HG03565 (cell line): ENCODE data around the gene SDCBP2.

Experiments
- ATAC-seq: cut with Tn5 transposase; IDR thresholded peaks from one replicate; pipeline ENCODE4 v1.9.1; 2021; ENCODE audit warnings: mild to moderate bottlenecking, moderate library complexity; ENCODE audit not compliant: unreplicated experiment

The SDCBP2 gene

DNA sequence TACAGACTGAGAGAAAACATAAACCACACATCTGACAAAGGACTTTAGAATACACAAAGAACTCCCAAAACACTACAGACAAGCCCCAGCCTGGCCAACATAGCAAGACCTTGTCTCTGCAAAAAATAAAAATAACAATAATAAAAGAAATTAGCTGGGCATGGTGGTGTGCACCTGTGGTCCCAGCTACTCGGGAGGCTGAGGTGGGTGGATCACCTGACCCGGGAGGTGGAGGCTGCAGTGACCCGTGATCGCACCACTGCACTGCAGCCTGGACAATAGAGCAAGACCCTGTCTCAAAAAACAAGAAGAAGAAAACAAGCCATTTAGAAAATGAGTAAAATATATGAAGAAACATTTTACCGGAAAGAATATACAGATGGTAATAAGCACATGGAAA lies 13.1 kb downstream of the SDCBP2 start:
- ATAC-seq = no peak

DNA sequence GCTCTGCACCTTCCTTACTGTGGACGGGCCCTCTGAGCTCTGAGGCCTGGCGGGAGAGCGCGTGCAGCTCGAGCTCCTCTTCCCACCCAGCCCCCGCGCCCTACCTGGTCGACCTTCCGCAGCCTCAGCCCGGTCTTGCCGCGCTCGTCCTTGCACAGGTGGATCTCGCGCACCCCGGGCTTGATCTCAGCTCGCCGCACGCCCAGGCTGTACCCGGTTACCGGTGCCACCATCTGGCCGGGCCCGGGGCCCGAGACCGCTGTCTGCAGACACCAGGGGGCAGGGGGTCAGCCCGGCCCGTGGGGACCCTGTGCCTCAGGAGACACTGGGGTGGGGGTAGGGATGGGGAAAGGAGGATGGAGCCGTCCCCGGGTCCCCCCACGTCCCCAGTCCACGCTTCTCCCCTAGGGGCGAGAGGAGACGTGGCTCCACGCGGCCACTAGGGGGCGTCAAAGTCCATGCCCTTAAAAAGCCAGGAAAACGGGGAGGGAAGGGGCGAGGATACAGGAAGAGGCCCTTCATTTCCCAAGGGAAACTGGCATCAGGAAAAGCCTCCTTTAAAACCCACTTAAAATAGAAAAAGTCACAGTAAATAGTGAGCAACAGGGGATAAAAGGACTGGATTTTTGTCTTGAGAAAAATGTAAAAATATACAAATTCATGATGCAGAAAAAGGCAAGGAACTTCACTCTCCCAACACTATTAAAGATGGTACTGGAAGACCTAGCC lies 15.5 kb downstream of the SDCBP2 start:
- ATAC-seq = no peak

DNA sequence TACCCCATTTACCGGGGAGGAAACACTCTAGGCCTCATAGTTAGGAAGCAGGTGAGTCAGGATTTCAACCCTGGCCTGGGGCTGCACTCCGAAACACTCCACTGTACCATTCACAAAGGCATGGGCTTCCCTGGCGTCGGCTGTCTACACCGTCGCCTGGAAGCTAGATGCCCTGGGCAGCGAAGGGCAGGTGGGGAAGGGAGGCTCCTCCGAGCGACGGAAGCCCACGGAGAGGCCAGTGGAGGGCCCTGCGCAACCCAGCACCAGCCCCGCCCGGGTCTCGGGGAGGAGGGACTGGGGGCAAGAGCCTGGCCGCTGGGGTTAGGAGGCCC lies 16.1 kb downstream of the SDCBP2 start:
- ATAC-seq = no peak

DNA sequence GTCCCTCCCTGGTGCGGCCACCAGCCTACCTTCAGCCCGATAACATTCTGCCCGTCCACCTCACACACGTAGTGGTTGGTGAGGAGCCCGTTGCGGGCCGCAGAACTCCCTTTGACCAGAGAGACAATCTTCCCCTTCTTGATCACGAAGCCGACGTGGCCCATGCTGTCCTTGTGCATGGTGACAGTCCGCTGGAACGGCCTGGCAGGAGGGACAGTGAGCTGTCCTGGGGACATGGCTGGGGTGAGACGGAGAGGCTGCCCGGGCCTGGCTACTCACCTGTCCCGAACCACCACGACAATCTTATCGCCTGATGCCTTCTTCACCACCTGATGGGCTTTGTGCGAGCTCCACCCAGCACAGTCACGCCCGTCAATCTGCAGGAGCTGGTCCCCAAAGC lies 16.6 kb downstream of the SDCBP2 start:
- ATAC-seq = no peak

DNA sequence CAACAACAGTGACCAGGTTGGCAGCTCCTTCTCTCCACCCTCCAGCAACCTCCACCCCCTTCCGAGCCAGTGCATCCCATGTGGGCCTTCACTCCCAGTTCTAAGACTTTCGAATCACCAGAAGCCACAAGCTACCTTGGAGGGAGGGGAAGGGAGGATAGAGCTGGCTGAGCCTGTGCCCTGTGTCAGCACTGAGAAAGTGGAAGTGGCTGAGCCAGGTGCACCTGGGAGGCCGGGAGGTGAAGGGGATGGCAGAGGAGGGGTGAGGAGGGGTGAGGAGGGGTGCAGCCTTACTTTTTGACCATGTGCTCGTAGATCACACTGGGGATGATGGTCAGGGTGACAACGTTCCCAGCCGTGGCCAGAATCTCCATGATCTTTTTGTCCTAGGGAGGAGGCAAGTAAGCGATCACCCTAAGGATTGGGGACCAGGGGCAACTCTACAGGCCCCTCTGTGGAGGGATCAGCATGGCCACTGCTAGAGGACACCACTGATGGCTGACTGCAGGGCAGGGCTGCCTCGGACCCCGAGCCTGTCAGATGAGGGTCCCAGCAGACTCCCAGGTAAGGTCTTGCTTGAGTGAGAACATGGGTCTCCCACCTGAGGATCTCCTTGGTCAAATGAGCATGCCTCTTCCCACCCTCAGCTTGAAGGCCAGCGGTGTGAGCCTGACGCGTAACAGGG lies 18.3 kb downstream of the SDCBP2 start:
- ATAC-seq = no peak

DNA sequence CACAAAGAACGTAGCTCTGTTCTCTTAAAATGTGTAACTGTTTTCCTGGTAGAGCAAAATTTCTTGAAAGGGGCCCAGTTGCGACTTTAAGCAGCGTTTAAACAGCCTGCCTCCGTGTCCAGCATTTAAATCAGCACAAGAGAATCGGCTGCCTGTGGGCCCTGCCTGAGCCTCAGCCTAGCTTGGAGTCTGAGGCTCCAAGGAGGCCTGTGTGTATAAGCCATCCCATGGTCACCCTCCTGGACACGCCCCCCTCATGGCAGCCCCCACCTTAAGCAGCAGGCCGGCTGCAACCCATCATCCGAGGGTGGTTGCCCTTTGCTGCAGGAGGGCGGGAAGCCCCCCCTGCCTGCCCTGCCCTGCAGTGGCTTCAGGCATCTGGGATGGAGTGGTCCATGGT lies 18.9 kb downstream of the SDCBP2 start:
- no peak for ATAC-seq

DNA sequence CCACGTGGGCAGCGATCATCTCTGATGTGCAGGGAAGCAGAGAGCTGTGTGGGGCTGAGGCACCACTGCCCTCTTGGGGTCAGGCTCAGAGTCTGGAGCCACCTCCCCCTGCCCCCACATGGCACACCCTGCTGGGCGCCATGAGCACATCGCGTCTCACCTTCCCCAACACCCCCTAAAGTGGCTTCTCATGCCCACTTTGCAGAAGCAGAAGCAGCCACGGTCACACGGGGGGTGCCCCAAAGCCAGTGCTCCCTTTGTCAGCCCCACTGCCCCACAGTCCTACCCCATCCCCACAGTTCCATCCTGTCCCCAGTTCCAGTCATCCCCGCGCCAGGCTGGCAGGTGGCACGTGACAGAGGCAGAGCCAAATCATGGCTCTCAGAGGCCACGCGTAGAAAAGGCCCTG lies 19.5 kb downstream of the SDCBP2 start:
- no peak for ATAC-seq

DNA sequence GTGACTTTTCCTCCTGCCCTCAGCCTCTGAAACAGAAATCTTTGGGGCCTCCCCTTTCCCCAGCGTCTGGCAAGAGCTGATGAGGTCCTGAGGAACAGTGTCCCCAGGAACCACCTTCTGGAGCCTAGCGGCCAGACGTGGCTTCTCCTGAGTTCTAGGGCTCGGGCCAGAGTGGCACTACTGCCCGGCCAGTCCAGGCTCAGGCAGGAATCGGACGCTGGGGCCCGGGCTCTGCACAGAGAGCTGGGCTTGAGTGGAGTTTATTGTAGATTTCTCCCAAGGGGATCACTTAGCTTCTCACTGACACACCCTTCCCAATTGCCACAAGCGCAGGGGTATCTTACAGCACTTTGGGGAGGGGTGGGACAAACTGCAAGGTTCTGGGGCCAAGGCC lies 20.2 kb downstream of the SDCBP2 start:
- ATAC-seq = no peak

DNA sequence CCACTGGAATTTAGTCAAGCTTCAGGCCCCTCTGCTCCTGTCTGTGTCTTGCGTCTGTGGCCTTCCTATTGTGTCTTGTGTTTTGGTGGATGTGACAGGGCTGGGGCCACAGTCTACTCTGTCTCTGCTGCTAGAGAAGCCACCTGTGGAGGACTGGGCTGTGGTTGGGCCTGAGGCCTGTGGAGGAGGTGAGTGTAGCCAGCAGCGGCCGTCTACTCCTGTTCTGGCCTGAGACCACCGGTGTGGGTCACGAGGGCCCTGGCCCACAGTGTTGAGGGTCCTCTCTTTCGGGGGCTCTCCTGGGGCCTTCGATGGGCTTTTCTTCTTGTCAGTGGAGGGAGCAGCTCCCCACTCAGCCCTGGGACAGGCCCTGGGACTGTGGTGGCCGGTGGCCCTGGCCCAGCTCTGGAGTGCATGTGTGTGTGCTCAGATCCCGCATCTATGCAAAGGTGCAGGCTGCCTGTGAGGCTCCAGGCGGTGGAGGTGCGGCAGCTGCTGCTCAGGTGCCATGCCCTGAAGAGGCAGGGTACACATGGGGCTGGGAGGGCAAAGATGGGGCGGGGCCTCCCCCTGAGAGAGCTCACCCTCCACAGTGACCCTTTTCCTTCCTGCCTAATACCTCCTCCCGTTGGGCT lies 20.8 kb downstream of the SDCBP2 start:
- ATAC-seq = no peak

DNA sequence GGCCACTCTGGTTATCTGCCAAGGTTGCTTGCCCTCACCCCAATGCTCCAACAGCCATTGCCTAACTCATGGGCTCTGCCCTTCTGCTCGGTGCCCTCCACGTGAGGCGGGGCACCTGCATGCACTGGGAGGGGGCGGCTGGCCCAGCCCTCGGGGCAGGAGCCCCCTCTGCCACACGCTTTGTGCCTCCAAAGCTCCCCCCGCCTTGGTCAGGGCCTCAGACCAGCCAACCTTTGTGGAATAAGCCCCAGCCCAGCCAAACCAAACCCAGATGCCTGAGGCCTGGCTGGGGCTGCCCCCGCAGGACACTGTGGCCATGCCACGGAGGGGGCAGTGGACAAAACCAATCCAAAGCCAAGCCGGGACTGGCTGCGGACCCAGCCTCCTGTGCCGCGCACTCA lies 21.4 kb downstream of the SDCBP2 start:
- ATAC-seq = no peak

DNA sequence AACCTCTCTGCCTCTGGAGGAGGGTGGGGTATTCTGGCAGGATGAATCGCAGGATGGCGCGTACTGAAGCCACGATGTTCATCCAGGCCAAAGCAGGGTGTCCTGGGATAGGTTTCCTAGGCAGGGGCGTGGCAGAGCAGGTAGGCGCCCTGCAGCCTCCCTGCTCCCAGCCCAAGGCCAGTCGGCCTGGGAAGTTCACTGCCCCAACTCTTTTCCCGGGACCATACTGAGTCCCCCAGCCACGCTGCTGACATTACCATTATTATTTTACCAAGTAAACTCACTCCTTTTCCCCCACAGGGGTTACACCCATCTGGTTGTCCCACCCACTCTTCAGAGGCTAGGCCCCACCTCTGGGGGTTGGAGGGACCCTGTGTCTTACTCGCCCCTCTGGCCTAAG lies 21.8 kb downstream of the SDCBP2 start:
- no peak for ATAC-seq

DNA sequence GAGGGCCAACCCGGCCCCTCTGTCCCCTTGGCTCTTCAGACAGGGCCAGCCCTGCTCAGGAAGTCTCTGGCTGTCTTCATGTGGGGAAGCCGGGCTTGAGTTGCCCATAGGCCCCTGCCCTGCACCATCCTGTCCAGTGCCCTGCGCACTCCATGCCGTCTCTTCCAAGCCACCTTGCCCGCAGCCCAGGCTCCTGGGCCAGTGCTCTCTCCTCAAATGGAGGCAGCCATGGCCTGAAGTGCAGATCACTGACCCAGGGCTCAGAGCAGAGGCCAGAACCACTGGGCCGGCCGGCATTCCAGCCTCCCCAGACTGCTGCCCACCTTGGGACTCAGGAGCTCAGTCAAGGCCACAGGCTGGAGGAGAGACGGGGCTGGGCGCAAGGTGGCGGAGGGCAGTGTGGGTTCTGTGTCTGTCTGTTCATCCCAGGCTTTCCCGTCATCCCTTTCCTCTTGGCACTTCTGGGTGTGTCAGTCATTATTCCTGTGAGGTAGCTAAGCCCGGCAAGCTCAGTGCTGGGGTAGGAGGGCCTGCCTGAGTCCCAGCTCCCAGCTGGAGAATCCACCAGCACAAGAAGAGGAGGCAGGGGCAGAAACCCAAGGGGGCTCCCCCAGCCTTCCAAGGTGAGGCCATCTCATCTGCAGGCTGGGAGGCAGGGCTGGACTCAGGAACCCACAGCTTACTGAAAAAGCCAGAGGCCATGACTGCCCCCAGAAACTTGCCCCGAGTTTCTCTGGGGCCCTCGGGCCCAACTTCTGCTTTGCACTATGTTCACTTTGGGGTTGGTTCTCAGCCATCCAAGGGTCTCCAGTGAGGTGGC lies 22.4 kb downstream of the SDCBP2 start:
- ATAC-seq = no peak

DNA sequence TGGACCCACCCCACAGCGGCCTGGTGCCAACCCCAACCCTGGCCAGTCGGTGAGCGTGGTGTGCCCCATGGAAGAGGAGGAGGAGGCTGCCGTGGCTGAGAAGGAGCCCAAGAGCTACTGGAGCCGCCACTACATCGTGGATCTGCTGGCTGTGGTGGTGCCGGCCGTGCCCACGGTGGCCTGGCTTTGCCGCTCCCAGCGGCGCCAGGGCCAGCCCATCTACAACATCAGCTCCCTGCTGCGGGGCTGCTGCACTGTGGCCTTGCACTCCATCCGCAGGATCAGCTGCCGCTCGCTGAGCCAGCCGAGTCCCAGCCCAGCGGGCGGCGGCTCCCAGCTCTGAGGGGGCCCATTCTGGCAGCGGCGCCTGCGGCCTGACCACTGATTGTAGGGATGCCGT lies 23.2 kb downstream of the SDCBP2 start:
- no peak for ATAC-seq

DNA sequence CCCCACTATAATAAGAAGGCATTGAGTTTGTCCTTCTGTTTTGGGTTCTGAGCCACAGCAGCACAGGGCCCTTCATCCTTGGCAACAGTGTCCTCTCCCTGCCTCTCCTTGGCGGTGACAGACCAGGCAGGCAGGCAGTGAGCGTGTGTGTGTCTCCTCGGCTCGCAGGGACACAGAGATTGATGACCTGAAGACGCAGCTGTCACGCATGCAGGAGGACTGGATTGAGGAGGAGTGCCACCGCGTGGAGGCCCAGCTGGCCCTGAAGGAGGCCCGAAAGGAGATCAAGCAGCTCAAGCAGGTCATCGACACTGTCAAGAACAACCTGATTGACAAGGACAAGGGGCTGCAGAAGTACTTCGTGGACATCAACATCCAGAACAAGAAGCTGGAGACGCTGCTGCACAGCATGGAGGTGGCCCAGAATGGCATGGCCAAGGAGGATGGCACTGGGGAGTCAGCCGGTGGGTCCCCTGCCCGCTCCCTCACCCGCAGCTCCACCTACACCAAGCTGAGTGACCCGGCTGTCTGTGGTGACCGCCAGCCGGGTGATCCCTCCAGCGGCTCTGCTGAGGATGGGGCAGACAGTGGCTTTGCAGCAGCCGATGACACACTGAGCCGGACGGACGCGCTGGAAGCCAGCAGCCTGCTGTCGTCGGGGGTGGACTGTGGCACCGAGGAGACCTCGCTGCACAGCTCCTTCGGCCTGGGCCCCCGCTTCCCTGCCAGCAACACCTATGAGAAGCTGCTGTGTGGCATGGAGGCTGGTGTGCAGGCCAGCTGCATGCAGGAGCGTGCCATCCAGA lies 24.0 kb downstream of the SDCBP2 start:
- ATAC-seq = no peak

DNA sequence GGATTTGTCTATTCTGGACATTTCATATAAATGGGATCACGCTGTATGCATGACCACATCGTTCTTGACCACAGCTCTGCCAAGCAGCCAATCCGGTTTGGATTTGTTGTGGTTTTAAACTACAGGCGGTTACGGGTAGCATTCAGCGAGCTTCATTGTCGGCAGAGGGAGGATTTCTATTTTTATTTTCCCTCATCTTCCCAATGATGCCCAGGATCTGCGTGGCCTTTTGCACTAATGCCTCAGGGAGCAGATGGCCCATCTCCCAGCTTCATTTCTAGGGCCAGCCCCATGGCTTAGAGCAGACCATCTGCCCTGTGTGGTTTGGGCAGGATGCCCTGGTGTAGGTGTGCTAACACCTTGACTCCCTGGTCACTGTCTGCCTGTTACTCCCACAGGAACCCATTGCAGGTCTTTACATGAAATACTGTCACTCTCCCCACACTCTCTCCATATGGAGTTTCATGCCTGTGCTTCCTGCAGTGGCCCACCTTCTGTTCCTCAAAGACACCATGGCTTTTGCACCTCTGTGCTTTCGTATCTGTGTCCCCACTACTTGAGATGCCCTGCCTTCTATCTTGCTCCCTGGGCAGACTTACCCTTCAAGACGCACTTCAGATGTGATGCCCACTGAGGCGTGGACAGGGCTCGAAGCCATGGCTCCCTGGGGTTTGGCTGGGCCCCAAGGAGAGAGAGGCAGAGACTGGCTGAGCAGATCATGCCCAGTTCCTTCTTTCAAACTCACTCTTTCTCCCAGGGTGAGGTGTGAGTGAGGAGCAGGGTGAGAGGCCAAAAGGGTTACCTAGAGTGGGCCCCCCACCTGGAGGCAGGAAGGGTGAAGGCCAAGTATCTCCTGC lies 26.0 kb downstream of the SDCBP2 start:
- no peak for ATAC-seq

DNA sequence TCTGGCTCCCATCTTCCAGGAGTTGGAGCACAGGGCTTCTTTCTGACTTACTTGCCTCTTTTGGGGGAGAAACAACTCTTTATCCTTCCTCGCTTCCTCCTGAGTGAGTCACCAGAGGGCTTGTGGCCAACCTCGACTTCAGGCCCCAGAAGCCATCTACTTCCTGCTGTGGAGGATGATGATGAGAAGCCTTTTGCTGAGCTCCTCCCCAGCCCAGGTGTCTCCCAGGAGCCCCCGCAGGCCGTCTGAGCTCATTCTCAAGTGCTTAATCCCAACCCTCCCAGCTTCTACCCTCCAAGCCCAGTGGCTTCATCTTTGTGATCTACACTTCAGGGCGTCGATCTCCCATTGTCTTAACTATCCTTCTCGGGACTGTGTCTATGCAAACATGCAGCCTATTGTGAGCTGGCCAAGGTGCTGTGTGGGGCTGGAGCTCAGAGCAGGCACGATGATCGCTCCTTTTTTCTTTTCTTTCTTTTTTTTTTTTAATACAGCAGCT lies 27.9 kb downstream of the SDCBP2 start:
- no peak for ATAC-seq

DNA sequence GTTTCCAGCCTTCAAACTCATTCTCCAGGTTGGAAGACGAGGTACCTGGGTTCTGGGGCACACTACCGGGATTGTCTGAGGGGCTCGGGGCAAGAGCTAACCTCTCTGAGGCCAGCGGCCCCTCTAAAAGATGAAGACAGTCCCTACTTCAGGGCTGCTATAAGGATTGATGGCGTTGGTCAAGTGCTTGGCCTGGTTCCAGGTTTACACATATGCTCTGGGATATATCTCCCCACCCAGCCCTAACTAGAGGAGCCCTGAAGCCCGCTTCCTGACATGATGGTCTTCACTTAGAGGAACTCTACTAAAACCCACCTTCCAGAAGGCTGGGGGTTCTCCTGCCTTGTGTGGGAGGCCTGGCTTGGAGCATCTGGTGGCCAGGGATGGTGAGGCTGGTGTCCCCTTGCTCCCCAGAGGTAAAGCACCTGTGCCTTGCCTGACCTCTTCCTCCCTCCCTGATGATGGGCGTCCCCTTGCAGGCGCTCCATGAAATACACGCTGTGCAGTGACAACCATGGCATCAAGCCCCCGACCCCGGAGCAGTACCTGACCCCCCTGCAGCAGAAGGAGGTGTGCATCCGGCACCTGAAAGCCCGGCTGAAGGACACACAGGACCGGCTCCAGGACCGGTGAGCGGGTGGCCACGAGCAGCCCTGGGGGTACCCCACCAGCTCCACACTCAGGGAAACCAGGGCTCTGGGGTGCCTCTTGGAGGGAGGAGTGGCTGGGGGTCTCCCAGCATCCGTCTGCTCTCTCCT lies 28.7 kb downstream of the SDCBP2 start:
- ATAC-seq = no peak

DNA sequence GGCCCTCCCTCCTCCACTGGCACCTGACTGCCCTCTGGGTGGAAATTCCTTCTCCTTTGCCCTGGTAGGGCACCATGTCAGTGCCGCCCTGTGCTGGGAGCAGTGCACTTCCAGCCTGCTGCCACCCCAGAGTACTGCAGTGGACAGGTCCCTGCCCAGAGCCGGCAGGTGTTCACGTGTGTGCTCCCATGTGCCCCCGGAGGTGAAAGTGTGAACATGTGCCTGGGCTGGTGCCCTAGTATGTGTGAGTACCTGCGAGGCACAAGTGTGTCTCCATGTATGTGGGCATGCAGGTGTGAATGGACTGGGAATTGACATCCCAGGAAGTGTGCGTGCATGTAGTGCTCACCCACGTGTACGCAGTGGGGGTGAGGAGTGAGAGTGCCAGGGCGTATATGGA lies 29.4 kb downstream of the SDCBP2 start:
- no peak for ATAC-seq
